ENCODE data around the gene ODAD2. TPM values are rescaled to one million over a fixed set of nuclear protein-coding genes. Genes with fewer than 3 reads are reported as not detected.

The ODAD2 gene
- polyA plus RNA-seq, 3 donors, result 0.02 to 0.09 TPM; not detected in 1

GRCh38 chr10:27805180-27805579, 193.7 kb downstream of the ODAD2 start:
- no peak overlapping the region for H3K27ac ChIP-seq (ENCODE audit: low read depth, low read length)
- 66 to 77% (median 66%) methylated on average over 4 of the region's 4 CpGs for WGBS, 3 donors

GRCh38 chr10:27804136-27804535, 194.7 kb downstream of the ODAD2 start:
- WGBS, 3 donors, result 77 to 84% (median 79%) methylated on average over 7 of the region's 7 CpGs
- H3K27ac ChIP-seq (ENCODE audit: low read depth, low read length), result no peak overlapping the region

GRCh38 chr10:27801171-27801785, 197.6 kb downstream of the ODAD2 start:
- whole genome bisulfite sequencing, 3 donors, result 86 to 91% (median 88%) methylated on average over 3 of the region's 3 CpGs
- no peak overlapping the region for H3K27ac ChIP-seq (ENCODE audit: low read depth, low read length)

GRCh38 chr10:27799046-27799445, 199.8 kb downstream of the ODAD2 start:
- H3K27ac ChIP-seq (ENCODE audit: low read depth, low read length), result no peak overlapping the region
- WGBS, 3 donors, result 67 to 73% (median 68%) methylated on average over 3 of the region's 3 CpGs

- 25 to 53% (median 46%) methylated on average over 1 of the region's 1 CpG for WGBS, 3 donors
- no peak overlapping the region for H3K27ac ChIP-seq (ENCODE audit: low read depth, low read length)
These were observed 204.7 kb downstream of the ODAD2 start for GRCh38 chr10:27794157-27794556.

GRCh38 chr10:27792216-27792615, 206.7 kb downstream of the ODAD2 start:
- WGBS, 3 donors, result 74 to 88% (median 83%) methylated on average over 2 of the region's 2 CpGs
- H3K27ac ChIP-seq (ENCODE audit: low read depth, low read length), result no peak overlapping the region

- H3K27ac ChIP-seq (ENCODE audit: low read depth, low read length), result no peak overlapping the region
- WGBS, 3 donors, result 63 to 97% (median 86%) methylated on average over 2 of the region's 2 CpGs
These were observed 214.6 kb downstream of the ODAD2 start for GRCh38 chr10:27784272-27784671.

GRCh38 chr10:27783660-27784059, 215.2 kb downstream of the ODAD2 start:
- H3K27ac ChIP-seq (ENCODE audit: low read depth, low read length), result no peak overlapping the region
- WGBS, 3 donors, result 13 to 54% (median 38%) methylated on average over 1 of the region's 1 CpG

GRCh38 chr10:27779462-27780015, 219.3 kb downstream of the ODAD2 start:
- H3K27ac ChIP-seq (ENCODE audit: low read depth, low read length), result no peak overlapping the region
- 62 to 65% (median 63%) methylated on average over 9 of the region's 9 CpGs for WGBS, 3 donors

GRCh38 chr10:27774831-27775230, 224.0 kb downstream of the ODAD2 start:
- no peak overlapping the region for H3K27ac ChIP-seq (ENCODE audit: low read depth, low read length)
- WGBS, 3 donors, result 41 to 53% (median 49%) methylated on average over 2 of the region's 2 CpGs

GRCh38 chr10:27771231-27771630, 227.6 kb downstream of the ODAD2 start:
- WGBS, 3 donors, result 43 to 56% (median 47%) methylated on average over 4 of the region's 4 CpGs
- H3K27ac ChIP-seq (ENCODE audit: low read depth, low read length), result no peak overlapping the region

GRCh38 chr10:27770181-27770580, 228.7 kb downstream of the ODAD2 start:
- WGBS, 3 donors, result 73 to 79% (median 76%) methylated on average over 2 of the region's 2 CpGs
- H3K27ac ChIP-seq (ENCODE audit: low read depth, low read length), result no peak overlapping the region
